ACC112 (cell line): ENCODE data around the gene PLAAT3.
A peak's percentile ranks its signal among the peaks of the same experiment; 100 is the strongest.

Source experiments
- H2AFZ ChIP-seq: fragments of 200-600 bp; sonication (generic); one replicate; pipeline ENCODE4 v1.6.0; 2017; ENCODE audit warnings: antibody characterized with exemption, low read length; ENCODE audit not compliant: unreplicated experiment
- H3K27ac ChIP-seq: fragments of 200-600 bp; sonication (generic); 2 replicates; pipeline ENCODE4 v1.5.1; 2014; ENCODE audit warnings: low read depth, mild to moderate bottlenecking, antibody characterized with exemption, low read length, moderate library complexity
- H3K27me3 ChIP-seq: fragments of 200-600 bp; sonication (generic); 2 replicates; pipeline ENCODE4 v1.6.1; 2014; ENCODE audit warnings: mild to moderate bottlenecking, antibody characterized with exemption, low read length, moderate library complexity, mixed read lengths; ENCODE audit not compliant: insufficient read depth
- H3K36me3 ChIP-seq: fragments of 200-600 bp; sonication (generic); 2 replicates; pipeline ENCODE4 v1.6.1; 2016; ENCODE audit warnings: mild to moderate bottlenecking, antibody characterized with exemption, low read length, moderate library complexity, mixed read lengths; ENCODE audit not compliant: insufficient read depth
- H3K4me1 ChIP-seq: fragments of 200-600 bp; sonication (generic); one replicate; pipeline ENCODE4 v1.6.1; 2016; ENCODE audit warnings: low read length, mixed read lengths; ENCODE audit not compliant: insufficient read depth, unreplicated experiment, control insufficient read depth
- H3K4me3 ChIP-seq: fragments of 200-600 bp; sonication (generic); 2 replicates; pipeline ENCODE4 v1.5.1; 2014; ENCODE audit warnings: mild to moderate bottlenecking, low read depth, low read length
- H3K79me2 ChIP-seq: fragments of 200-600 bp; sonication (generic); one replicate; pipeline ENCODE4 v1.6.0; 2016; ENCODE audit warnings: low read length; ENCODE audit not compliant: control insufficient read depth, unreplicated experiment, insufficient read depth

Gene PLAAT3

DNA sequence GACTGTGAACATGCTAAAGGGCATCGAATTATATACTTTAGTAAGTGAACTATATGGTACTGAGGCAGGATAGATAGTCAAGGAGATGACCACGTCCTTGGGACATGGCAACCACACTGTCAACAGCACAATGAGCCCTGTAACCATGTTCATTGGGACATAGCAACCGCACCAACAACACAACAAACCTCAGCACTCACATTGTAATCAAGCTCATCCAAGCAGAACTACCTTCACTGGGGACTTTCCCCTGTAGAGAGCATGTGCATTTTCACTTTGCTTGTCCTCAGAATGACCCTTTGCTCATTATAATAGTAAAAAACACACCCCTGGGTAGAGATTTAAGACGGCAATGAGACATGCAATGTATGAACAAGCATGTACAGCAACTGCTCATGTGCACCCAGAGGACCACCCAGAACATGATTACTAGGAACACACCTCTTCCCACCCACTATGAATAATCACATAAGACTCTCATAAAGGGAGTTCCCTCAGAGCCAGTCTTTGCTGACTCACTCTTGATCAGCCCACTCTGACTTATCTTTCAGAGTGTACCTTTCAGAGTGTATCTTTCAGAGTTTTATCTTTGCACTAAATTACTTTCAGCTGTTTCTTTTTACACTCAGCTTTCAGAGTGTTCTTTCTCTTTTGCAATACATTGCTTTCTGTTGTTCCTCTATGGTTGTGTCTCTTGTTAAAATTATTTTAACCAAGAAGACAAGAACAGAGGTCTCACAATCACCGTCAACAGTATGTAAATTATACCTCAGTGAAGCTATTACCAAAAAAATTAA lies 47.0 kb downstream of the PLAAT3 start:
- no peaks in the 10 kb centered on the region for H3K36me3 ChIP-seq
- peak overlapping the region; percentile 37 for H3K4me3 ChIP-seq
- H3K4me1 ChIP-seq = peaks cover 17% of the 10 kb centered on the region
- no peaks in the 10 kb centered on the region for H3K79me2 ChIP-seq
- peak overlapping the region; percentile 59 for H2AFZ ChIP-seq
- H3K27ac ChIP-seq = peak overlapping the region; percentile 91
- H3K27me3 ChIP-seq = no peaks in the 10 kb centered on the region

DNA sequence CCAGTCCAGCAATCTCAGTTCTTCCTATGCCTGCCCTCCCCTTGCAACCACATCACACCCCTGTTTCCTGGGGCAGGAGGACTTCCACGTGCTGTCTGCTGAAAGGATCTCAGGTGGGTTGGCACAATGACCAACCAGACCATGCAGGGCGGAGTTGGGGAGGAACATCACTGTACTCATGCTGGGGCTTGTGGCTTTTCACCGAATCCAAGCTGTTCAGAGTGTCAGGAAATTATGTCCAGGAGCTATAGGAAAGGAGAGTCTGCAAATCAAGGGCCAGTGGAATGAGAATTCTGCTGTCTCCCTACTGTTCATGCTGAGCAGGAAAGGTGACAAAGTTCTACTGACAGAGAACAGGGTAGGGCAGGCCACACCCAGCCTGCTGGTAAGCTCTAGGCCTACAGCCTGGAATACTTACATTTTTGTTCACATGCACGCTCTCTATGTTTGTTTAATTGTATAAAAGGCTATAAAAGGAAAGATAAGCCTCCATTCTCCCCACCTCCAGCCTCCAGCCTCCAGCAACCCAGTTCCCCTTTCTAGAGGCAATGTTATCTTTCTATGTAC lies 49.4 kb downstream of the PLAAT3 start:
- peaks cover 17% of the 10 kb centered on the region for H3K4me1 ChIP-seq
- H3K79me2 ChIP-seq = no peaks in the 10 kb centered on the region
- H3K36me3 ChIP-seq = no peaks in the 10 kb centered on the region
- H3K27me3 ChIP-seq = no peaks in the 10 kb centered on the region
- no peak overlapping the region for H3K4me3 ChIP-seq
- H2AFZ ChIP-seq = no peak overlapping the region
- H3K27ac ChIP-seq = no peak overlapping the region

DNA sequence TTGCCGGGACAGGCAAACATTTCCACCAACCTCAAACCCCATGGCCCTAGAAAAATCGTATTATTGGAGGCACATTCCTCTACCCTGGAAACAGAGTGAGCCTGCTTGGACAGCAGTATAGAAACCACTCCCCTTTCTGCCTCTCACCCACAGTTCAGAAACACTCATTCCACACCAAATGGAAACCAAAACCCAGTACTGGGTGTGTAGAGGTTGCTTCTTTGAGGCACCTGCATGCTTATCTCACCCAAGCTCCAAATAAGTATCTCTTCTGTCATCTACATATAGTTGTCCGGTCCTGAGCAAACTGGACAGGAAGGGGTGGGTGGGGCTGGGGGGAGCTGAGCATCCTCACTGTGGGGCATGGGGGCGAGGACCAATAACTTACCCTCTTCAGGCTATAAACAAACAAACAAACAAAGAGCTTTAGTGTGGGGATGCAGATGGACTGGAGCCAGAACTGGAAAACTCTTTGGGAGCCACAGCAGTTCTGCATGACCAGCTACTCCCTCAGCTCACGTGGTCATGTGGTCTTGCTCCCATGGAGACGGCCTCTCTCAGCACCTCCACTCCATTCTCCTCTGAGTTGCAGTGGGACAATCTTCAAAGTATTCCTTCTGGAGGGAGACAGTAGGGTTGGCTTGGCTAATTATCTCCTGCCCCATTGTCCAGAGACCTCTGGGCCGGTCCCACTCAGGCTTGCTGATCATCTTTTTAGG lies 50.0 kb downstream of the PLAAT3 start:
- no peaks in the 10 kb centered on the region for H3K79me2 ChIP-seq
- no peak overlapping the region for H2AFZ ChIP-seq
- H3K4me3 ChIP-seq = no peak overlapping the region
- H3K4me1 ChIP-seq = peaks cover 17% of the 10 kb centered on the region
- no peaks in the 10 kb centered on the region for H3K36me3 ChIP-seq
- H3K27me3 ChIP-seq = no peaks in the 10 kb centered on the region
- H3K27ac ChIP-seq = no peak overlapping the region

DNA sequence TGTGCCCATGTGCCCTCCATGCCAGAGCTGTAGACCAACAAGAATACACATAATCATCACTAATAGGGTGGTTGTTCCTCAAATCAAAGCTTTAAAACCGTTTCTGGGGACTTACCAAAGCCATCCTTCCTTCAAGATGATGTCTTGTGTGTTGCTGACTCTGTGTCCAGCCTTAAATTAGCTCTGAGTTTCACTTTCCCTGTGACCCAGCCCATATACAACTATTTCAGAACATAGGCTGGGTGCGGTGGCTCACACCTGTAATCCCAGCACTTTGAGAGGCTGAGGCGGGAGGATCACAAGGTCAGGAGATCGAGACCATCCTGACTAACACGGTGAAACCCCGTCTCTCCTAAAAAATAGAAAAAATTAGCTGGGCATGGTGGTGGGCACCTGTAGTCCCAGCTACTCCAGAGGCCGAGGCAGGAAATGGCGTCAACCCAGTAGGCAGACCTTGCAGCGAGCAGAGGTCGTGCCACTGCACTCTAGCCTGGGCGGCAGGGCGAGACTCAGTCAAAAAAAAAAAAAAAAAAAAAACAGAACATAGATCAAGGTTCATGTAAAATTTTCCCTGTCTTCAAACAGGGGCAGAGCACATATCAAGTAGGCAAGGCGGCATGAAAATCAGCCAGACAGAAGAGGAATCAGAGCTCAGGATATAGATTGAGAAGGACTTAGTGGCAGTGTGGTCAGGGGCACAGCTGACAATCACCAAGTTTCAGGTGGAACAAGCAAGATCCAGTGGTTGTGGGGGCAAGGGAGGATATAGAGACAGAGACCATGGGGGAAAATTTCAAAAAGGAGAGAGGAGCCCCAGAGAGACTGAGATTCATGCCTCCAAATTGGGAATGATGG lies 50.8 kb downstream of the PLAAT3 start, which contains the start of gene PLAAT2:
Gene PLAAT2 (minus strand): TSS at position 179 of the 855 bp plus-strand sequence. CDS start 55 bp downstream, at position 124.
- Histone ChIP-seq H3K4me1 (peaks cover 17% of the 10 kb centered on the region), H3K36me3 (no peaks in the 10 kb centered on the region), H2AFZ (no peak within 1 kb of the TSS), H3K79me2 (no peaks in the 10 kb centered on the region), H3K27ac (no peak within 1 kb of the TSS), H3K27me3 (no peaks in the 10 kb centered on the region), H3K4me3 (no peak within 1 kb of the TSS)

GRCh38 chr11:63560506-63561180 lies 53.6 kb downstream of the PLAAT3 start:
- Histone ChIP-seq H2AFZ (no peak overlapping the region), H3K27me3 (0 out of 2 replicates have a peak, but pooled peaks cover 4% of the 10 kb centered on the region), H3K4me1 (no peaks in the 10 kb centered on the region), H3K79me2 (no peaks in the 10 kb centered on the region), H3K4me3 (no peak overlapping the region), H3K27ac (no peak overlapping the region), H3K36me3 (no peaks in the 10 kb centered on the region)

DNA sequence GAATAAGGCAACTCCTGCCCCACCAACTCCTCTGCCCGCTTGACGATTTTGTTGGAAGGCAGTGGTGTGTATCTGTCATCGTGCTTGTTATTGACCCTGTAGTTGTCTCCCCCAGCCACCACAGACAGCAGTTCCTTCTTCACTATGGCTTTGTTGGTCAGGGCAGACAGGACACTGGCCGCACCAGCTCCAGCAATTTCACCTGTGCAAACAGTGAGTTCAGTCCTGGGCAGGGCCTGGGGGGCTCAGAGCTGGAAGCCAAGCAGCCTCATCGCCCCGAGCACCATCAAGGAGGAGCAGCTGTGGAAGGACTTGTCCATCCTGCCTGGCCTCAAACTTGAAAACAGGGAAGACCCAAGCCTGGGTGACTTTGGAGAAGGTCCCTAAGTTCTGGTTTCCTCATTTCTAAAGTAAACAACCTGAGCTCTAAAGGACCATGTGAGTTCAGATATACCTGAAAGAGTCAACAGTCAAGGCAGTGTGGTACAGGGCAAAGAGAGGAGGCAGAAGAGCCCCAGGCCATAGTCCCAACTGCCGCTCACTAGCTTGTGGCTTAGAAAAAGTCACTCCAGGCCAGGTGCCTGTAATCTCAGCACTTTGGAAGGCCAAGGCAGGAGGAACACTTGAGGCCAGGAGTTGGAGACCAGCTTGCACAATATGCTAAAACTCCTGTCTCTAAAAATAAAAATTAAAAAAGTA lies 55.6 kb downstream of the PLAAT3 start:
- no peak overlapping the region for H3K4me3 ChIP-seq
- H3K27ac ChIP-seq = no peak overlapping the region
- no peaks in the 10 kb centered on the region for H3K36me3 ChIP-seq
- no peak overlapping the region for H2AFZ ChIP-seq
- 0 out of 2 replicates have a peak, but pooled peaks cover 4% of the 10 kb centered on the region for H3K27me3 ChIP-seq
- H3K4me1 ChIP-seq = peaks cover 3% of the 10 kb centered on the region
- no peaks in the 10 kb centered on the region for H3K79me2 ChIP-seq

DNA sequence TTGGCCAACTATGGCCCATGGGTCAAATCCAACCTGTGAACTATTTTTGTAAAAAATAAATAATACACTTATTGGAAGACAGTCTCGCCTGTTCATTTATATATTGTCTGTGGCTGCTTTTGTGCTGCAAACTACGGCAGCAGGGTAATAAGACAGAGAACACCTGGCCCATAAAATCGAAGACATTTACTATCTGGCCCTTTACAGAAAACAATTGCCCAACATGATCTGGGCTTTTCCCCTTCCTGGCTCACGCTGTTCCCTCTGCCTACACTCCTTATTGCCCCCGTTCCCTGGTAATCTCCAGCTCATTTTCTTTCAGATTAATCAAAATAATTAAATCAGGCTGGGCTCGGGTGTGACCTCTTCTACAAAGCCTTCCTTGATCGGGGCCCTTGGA lies 56.7 kb downstream of the PLAAT3 start:
- Histone ChIP-seq H3K36me3 (no peaks in the 10 kb centered on the region), H3K4me3 (no peak overlapping the region), H2AFZ (no peak overlapping the region), H3K4me1 (peaks cover 3% of the 10 kb centered on the region), H3K27ac (no peak overlapping the region), H3K79me2 (no peaks in the 10 kb centered on the region), H3K27me3 (0 out of 2 replicates have a peak, but pooled peaks cover 4% of the 10 kb centered on the region)

- Histone ChIP-seq H3K27ac (no peak overlapping the region), H3K79me2 (no peaks in the 10 kb centered on the region), H3K36me3 (no peaks in the 10 kb centered on the region), H3K27me3 (0 out of 2 replicates have a peak, but pooled peaks cover 4% of the 10 kb centered on the region), H2AFZ (no peak overlapping the region), H3K4me3 (no peak overlapping the region), H3K4me1 (peaks cover 3% of the 10 kb centered on the region)
Observed at GRCh38 chr11:63556404-63557013, 57.7 kb downstream of the PLAAT3 start.

DNA sequence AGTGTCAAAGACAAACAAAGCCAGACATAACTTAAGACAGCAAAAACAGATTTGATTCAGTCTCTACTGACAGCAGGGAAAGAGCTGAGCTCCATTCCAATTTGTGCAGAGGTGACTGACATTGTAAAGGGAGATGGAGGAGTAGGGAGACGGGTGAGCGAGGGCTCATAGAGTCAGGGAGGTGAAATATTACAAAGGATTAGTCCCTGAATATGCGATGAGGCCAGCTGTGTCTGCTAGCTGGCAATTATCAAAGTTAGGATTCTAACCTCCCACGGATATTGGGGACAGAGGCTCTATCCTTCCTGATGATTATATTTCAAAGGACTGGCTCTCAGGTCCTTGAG lies 59.4 kb downstream of the PLAAT3 start:
- H3K4me3 ChIP-seq = no peak overlapping the region
- no peaks in the 10 kb centered on the region for H3K36me3 ChIP-seq
- H3K4me1 ChIP-seq = peaks cover 3% of the 10 kb centered on the region

More for the DNA sequence above, 59.4 kb downstream of the PLAAT3 start:
- Histone ChIP-seq H2AFZ (no peak overlapping the region), H3K79me2 (no peaks in the 10 kb centered on the region), H3K27ac (no peak overlapping the region), H3K27me3 (0 out of 2 replicates have a peak, but pooled peaks cover 4% of the 10 kb centered on the region)
